Stimulated activated CD8-positive, alpha-beta memory T cell treated with anti-CD3 and anti-CD28 coated beads, Interleukin-12 subunit alpha, Interleukin-12 subunit beta, amount 100 ng/mL, for 1 hour (primary cell): ENCODE measurements around the gene RHOU.

Experiments used
- DNase-seq: peaks from one replicate; pipeline ENCODE4 v3.0.0-alpha.2; 2020; ENCODE audit warnings: low read depth

Gene RHOU

GRCh38 chr1:228785366-228786330 lies 50.4 kb downstream of the RHOU start:
- DNase-seq, result no peak

GRCh38 chr1:228786361-228787129 lies 51.3 kb downstream of the RHOU start:
- DNase-seq, result no peak

- no peak for DNase-seq
These were observed 56.5 kb downstream of the RHOU start for GRCh38 chr1:228791791-228792190.

GRCh38 chr1:228792601-228793000 lies 57.3 kb downstream of the RHOU start:
- no peak for DNase-seq

GRCh38 chr1:228793032-228793431 lies 57.8 kb downstream of the RHOU start:
- DNase-seq, result no peak

GRCh38 chr1:228794173-228794572 lies 58.9 kb downstream of the RHOU start:
- no peak for DNase-seq

GRCh38 chr1:228794810-228795209 lies 59.5 kb downstream of the RHOU start:
- DNase-seq, result no peak

- no peak for DNase-seq
These were observed 60.3 kb downstream of the RHOU start for GRCh38 chr1:228795596-228795995.
